GM19468 (cell line): Measurements from ENCODE around the gene UBL5.

ENCODE experiments used
- ATAC-seq: cut with Tn5 transposase; IDR thresholded peaks from one replicate; pipeline ENCODE4 v1.9.1; 2021; ENCODE audit warnings: mild to moderate bottlenecking, moderate library complexity, moderate number of reproducible peaks; ENCODE audit not compliant: unreplicated experiment; ENCODE audit errors: extremely low read depth

UBL5 gene

DNA sequence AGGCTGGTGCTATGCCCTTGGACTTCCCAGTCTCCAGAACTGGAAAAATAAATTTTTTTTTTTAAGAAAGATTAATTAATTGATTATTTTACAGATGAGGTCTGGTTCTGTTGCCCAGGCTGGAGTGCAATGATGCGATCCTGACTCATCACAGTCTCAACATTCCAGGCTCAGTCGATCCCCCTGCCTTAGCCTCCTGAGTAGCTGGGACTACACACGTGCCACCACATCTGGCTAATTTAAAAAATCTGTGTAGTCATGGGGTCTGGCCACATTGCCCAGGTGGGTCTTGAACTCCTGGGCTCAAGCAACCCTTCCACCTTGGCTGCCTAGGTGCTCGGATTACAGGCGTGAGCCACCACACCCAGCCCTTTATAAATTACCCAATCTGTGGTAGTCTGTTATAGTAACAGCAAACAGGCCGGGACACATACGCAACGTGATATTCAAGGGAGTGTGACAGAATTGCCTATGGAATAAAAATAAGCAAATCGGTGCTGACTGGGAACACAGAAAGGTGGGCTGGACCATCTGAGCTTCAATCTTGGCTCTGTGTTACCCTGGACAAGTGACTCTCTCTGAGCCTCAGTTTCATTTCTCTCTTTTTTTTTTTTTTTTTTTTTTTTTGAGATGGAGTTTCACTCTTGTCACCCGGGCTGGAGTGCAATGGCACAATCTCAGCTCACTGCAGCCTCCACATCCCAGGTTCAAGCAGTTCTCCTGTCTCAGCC, 50.2 kb downstream of the UBL5 start:
- no peak for ATAC-seq

DNA sequence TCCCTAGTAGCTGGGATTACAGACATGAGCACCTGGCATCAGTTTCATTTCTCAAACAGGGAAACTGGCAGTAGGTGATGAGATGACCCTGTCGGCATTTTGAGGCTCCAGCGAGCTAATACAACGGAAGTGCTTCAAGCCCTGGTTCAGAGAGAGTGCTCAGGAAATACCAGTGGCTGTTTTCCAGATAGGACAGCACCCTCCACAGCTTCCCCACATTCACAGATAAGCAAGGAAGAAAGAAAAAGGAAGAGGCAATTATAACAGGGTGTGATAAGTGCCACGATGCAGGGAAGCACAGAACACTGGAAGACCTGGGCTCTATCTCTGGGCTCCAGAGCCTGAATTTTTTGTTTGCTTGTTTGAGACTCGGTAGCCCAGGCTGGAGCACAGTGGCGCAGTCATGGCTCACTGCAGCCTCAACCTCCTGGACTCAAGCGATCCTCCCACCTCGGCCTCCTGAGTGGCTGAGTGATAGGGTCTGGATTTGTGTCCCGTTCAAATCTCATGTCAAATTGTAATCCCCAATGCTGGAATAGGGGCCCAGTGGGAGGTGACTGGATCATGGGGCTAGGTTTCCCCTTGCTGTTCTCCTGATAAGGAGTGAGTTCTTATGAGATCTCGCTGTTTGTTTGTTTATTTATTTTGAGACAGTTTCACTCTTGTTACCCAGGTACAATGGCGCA, 50.9 kb downstream of the UBL5 start:
- no peak for ATAC-seq
